Spleen (tissue), 11 donors: Measurements from ENCODE around the gene BBX. TPM values are rescaled to one million over a fixed set of nuclear protein-coding genes. Genes with fewer than 3 reads are reported as not detected.
A peak's percentile ranks its signal among the peaks of the same experiment; 100 is the strongest.

Experiments
- DNase-seq: peaks from one replicate; pipeline ENCODE4 v3.0.0-alpha.2; 2020
- H3K27ac ChIP-seq, 8 donors: fragments of 200-600 bp; sonication (generic) in 7 of 8; 1 replicate in 4 of 8; 2 replicates in 4 of 8; pipeline versions ENCODE4 v1.5.0 to v1.8.0; 2016 to 2021; ENCODE audit warnings: inconsistent platforms in 4 of 8, mild to moderate bottlenecking in 4 of 8, moderate library complexity in 1 of 8
- H3K27me3 ChIP-seq, 7 donors: fragments of 200-600 bp; sonication (generic) in 6 of 7; replicated peaks in 1 of 7; 1 replicate in 4 of 7; 2 replicates in 3 of 7; pipeline versions ENCODE4 v1.5.0 to v1.8.0; 2016 to 2021; ENCODE audit warnings: inconsistent platforms in 3 of 7, mild to moderate bottlenecking in 1 of 7
- H3K36me3 ChIP-seq, 6 donors: fragments of 200-600 bp; sonication (generic) in 5 of 6; 1 replicate in 4 of 6; 2 replicates in 2 of 6; pipeline versions ENCODE4 v1.5.0 to v1.8.0; 2016 to 2021; ENCODE audit warnings: inconsistent platforms in 2 of 6
- H3K4me1 ChIP-seq, 6 donors: fragments of 200-600 bp; sonication (generic) in 5 of 6; 1 replicate in 3 of 6; 2 replicates in 3 of 6; pipeline versions ENCODE4 v1.5.0 to v1.8.0; 2016 to 2021; ENCODE audit warnings: inconsistent platforms in 3 of 6
- H3K4me3 ChIP-seq, 8 donors: fragments of 200-600 bp; sonication (generic) in 7 of 8; 1 replicate in 4 of 8; 2 replicates in 4 of 8; pipeline versions ENCODE4 v1.5.0 to v1.8.0; 2016 to 2021; ENCODE audit warnings: inconsistent platforms in 4 of 8, mild to moderate bottlenecking in 4 of 8, moderate library complexity in 2 of 8
- H3K9me3 ChIP-seq, 8 donors: fragments of 200-600 bp; sonication (generic) in 7 of 8; 1 replicate in 4 of 8; 2 replicates in 4 of 8; pipeline versions ENCODE4 v1.5.0 to v1.8.0; 2016 to 2021; ENCODE audit warnings: inconsistent platforms in 4 of 8
- POLR2A ChIP-seq, 3 donors: fragments of 450-650 bp; IDR thresholded peaks; one replicate each; pipeline ENCODE4 v1.5.1; 2017; ENCODE audit warnings: antibody characterized with exemption in 3 of 3, mild to moderate bottlenecking in 1 of 3
- POLR2AphosphoS5 ChIP-seq, 3 donors: sonication (generic); formaldehyde crosslinking; IDR thresholded peaks; one replicate each; pipeline ENCODE4 v1.5.1; 2017; ENCODE audit warnings: antibody characterized with exemption in 3 of 3
- WGBS, 5 donors: extraction: QIAGEN DNeasy Blood & Tissue Kit in 3 of 5; methylation state at CpG; one replicate each; pipeline versions ENCODE4 v1.1.5 to v1.1.7; 2013 to 2018; 5-methylcytosine and 5-hydroxymethylcytosine counted together
- intact Hi-C: fragments of 100-400 bp; cut with DNase I; formaldehyde crosslinking; loops from one replicate; pipeline ENCODE4 v1.15.0; 2023; ENCODE audit warnings: low total_unique reads
- polyA plus RNA-seq, 3 donors: library from polyadenylated mRNA; stranded (reverse); fragments of 200-250 nt; gene quantifications; one replicate each; pipeline ENCODE4 v1.2.1, GENCODE V29; 2013
- total RNA-seq, 7 donors: library from RNA; depleted of rRNA in 3 of 7; stranded (reverse); fragments of >200 nt in 3 of 7; fragmentation: NEBNext Ultra II Directional in 4 of 7; extraction: Animal tissue kit (Norgen Biotek cat#: 25700) in 4 of 7; gene quantifications; one replicate each; pipeline versions ENCODE4 v1.1.0 to v1.2.1, GENCODE V29; 2016 to 2021
- TF ChIP-seq, protein P1 (sequence below), 11 experiments: fragments of 200-600 bp in 7 of 11; fragments of 450-650 bp in 4 of 11; sonication (generic) in 4 of 11; IDR thresholded peaks in 8 of 11; conservative IDR thresholded peaks in 3 of 11; 1 replicate in 7 of 11; 2 replicates in 4 of 11; pipeline versions ENCODE4 v1.4.0 to v1.8.0; 2016 to 2021; ENCODE audit warnings: antibody characterized with exemption in 11 of 11, inconsistent platforms in 4 of 11, mild to moderate bottlenecking in 1 of 11
- donor health status: healthy with polysubstance abuse.
- donor health status: DM: no; HTN: no; CAD: no; lungs with moderate emphysema.
- donor health status: DM: no; HTN: no; CAD: no.
- donor health status: Bipolar disorder and iron deficiency.
- donor health status: healthy.
- donor health status: DM: no; HTN: no; CAD: no.
- donor health status: DM: yes; HTN: yes; CAD: no.

BBX gene
- total and polyA plus RNA-seq, 10 donors = 5.1 to 98.5 (median 74.6) TPM

DNA sequence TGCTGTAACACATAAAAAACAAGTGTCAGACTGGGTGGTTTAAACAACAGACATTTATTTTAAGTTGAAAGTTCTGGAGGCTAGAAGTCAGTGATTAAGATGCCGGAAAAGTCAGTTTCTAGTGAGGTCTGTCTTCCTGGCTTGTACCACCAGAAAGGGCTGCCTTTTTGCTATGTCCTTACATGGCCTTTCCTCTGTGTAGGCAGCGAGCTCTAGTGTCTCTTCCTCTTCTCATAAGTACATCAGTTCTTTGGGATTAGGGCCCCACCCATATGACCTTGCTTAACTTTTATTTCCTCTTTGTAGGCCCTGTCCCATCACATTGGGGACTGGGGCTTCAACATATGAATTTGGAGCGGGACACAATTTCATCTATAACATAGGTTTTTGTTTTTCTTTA is 128.0 kb downstream of the BBX start:
- Histone ChIP-seq H3K36me3 (peaks cover 0 to 33% (median 3%) of the 10 kb centered on the region in 6 donors), H3K4me1 (peaks cover 0 to 20% (median 9%) of the 10 kb centered on the region in 6 donors), H3K27me3 (no peaks in the 10 kb centered on the region), H3K4me3 (no peak overlapping the region), H3K9me3 (no peaks in the 10 kb centered on the region), H3K27ac (peak overlapping the region in 1 of 8 donors; percentile 39)
- WGBS, 5 donors = 49 to 65% (median 60%) methylated on average over 3 of the region's 3 CpGs
- no peak for TF ChIP-seq POLR2AphosphoS5 (IDR thresholded peaks at IDR 0.05)
- TF ChIP-seq, protein P1, sequence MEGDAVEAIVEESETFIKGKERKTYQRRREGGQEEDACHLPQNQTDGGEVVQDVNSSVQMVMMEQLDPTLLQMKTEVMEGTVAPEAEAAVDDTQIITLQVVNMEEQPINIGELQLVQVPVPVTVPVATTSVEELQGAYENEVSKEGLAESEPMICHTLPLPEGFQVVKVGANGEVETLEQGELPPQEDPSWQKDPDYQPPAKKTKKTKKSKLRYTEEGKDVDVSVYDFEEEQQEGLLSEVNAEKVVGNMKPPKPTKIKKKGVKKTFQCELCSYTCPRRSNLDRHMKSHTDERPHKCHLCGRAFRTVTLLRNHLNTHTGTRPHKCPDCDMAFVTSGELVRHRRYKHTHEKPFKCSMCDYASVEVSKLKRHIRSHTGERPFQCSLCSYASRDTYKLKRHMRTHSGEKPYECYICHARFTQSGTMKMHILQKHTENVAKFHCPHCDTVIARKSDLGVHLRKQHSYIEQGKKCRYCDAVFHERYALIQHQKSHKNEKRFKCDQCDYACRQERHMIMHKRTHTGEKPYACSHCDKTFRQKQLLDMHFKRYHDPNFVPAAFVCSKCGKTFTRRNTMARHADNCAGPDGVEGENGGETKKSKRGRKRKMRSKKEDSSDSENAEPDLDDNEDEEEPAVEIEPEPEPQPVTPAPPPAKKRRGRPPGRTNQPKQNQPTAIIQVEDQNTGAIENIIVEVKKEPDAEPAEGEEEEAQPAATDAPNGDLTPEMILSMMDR (IDR thresholded peaks at IDR 0.05 in 8 of 11, conservative IDR thresholded peaks at IDR 0.05 in 3 of 11) = no peak
- no peak for TF ChIP-seq POLR2A (IDR thresholded peaks at IDR 0.05)
- intact Hi-C loops = loop anchor here (10.0 kb wide), 1 partner anchor 76 kb away; no protein-coding TSS in a partner anchor
- no peak for DNase-seq

DNA sequence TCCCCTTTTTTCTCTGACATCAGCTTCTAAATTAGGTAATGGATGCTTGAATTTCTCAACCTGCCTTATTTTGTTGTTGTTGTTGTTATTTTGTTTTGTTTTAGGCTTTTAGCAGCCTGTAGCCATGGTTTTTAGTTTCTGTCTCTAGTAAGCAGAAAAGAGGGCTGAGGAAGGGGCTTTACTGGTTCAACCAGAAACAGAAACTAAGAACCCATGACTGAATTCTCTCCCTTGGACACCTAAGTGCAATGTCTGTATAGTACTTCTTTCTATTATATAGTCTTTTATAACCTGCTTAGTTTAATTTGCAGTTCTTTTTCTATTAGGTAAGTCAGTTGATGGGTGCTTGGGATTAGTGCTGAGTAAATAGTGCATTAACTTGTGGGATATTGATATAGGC is 129.0 kb downstream of the BBX start:
- TF ChIP-seq, protein P1 (IDR thresholded peaks at IDR 0.05 in 8 of 11, conservative IDR thresholded peaks at IDR 0.05 in 3 of 11) = no peak
- TF ChIP-seq POLR2A (IDR thresholded peaks at IDR 0.05) (no peak), POLR2AphosphoS5 (IDR thresholded peaks at IDR 0.05) (no peak)
- no peaks in the 10 kb centered on the region for H3K9me3 ChIP-seq
- H3K36me3 ChIP-seq = peaks cover 0 to 23% (median 0%) of the 10 kb centered on the region in 6 donors
- peaks cover 0 to 20% (median 9%) of the 10 kb centered on the region in 6 donors for H3K4me1 ChIP-seq
- H3K27ac ChIP-seq = no peak overlapping the region
- no peaks in the 10 kb centered on the region for H3K27me3 ChIP-seq
- intact Hi-C loops = loop anchor here (10.0 kb wide), 1 partner anchor 77 kb away; no protein-coding TSS in a partner anchor
- H3K4me3 ChIP-seq = no peak overlapping the region
- DNase-seq = no peak

DNA sequence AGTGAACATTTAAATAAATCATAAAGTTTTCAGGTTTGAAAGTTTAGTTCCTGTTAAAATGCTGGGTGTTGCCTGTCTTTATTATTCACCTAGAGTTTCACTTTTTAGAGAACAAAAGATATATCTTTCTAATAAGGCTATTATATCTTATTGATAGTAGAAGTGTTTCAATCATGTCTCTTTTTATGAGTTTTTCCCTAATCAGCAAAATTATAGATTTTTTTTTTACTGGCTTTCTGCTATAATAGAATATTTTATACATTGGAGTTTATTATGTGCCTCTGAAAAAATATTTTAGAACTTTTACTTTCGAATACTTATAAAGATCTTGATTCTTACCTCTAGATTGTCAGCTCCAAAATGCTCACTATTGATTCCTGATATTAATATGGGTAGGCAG is 131.5 kb downstream of the BBX start:
- Histone ChIP-seq H3K27ac (no peak overlapping the region), H3K9me3 (no peaks in the 10 kb centered on the region), H3K4me3 (no peak overlapping the region), H3K27me3 (no peaks in the 10 kb centered on the region), H3K36me3 (peaks cover 0 to under 1% (median 0%) of the 10 kb centered on the region in 6 donors), H3K4me1 (peaks cover 0 to 20% (median 9%) of the 10 kb centered on the region in 6 donors)
- WGBS, 5 donors = 95 to 100% (median 98%) methylated on average over 1 of the region's 1 CpG
- no peak for TF ChIP-seq POLR2AphosphoS5 (IDR thresholded peaks at IDR 0.05)
- TF ChIP-seq, protein P1 (IDR thresholded peaks at IDR 0.05 in 8 of 11, conservative IDR thresholded peaks at IDR 0.05 in 3 of 11) = no peak
- no peak for TF ChIP-seq POLR2A (IDR thresholded peaks at IDR 0.05)
- no peak for DNase-seq
- intact Hi-C loops = loop anchor here (10.0 kb wide), 1 partner anchor 79 kb away; no protein-coding TSS in a partner anchor

DNA sequence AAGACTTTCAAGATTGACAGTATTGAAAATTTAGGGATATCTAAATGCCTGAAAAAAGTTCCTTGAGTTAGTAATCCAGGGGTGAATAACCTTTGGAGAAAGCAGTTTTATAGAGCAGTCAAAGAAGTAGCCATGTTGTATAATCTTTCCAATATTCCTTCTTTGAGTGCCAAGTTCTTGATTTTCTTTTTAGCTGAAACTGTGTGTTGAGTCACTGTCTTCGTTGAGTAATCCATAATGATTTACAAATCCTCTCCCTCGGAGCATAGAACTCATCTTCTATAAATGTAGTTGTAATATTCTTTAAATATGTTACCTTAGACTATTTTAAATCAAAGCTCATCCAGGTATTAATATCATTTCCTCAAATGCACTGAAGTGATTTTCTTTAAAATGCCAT is 135.2 kb downstream of the BBX start:
- intact Hi-C loops = loop anchor here (10.0 kb wide), 1 partner anchor 83 kb away; no protein-coding TSS in a partner anchor
- Histone ChIP-seq H3K9me3 (no peaks in the 10 kb centered on the region), H3K27ac (no peak overlapping the region), H3K4me1 (peaks cover 5 to 36% (median 25%) of the 10 kb centered on the region in 6 donors), H3K36me3 (no peaks in the 10 kb centered on the region), H3K27me3 (no peaks in the 10 kb centered on the region), H3K4me3 (no peak overlapping the region)
- TF ChIP-seq POLR2A (IDR thresholded peaks at IDR 0.05) (no peak), POLR2AphosphoS5 (IDR thresholded peaks at IDR 0.05) (no peak)
- TF ChIP-seq, protein P1 (IDR thresholded peaks at IDR 0.05 in 8 of 11, conservative IDR thresholded peaks at IDR 0.05 in 3 of 11) = no peak
- 26 to 63% (median 36%) methylated on average over 2 of the region's 2 CpGs for WGBS, 5 donors
- DNase-seq = no peak
